ENCODE measurements around the gene AOPEP.
"Not testable (repeated sequence)": the region's sequence is repeated elsewhere in the genome, so short reads cannot be mapped to it uniquely, and the experiment has no call there.

AOPEP gene

DNA sequence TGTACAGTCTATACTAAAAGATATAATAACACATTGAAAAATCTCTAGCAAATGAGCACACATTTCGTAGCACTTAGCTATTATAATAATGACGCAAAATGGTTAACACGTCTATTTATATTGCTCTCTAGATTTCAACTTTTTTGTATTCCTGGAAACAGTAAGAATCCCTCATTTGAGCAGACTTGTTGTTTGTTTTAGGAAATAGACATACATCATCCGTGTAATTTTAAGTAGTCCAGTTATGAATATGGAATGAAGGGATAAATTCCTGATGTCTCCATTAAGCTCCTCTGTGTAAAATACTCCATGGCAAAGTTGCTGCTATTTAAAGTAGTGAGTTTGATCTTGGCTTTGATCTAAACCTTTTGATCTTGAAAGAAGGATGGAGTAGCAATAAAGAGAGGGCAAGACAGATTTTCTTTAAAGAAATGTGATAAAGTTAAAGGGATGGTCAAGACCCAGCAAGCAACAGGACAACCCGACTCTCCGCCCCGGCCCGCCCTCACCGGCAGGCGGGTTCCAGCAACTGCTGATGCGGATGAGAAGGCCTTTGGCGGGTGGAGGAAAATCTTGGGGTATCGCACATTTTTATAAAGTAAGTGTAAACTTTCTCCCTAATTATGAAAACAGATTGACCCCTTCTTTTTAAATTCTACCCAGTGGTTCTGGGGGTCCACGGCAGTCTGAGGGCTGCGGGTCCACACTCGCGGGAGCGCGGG lies 277.4 kb downstream of the AOPEP start:
- peak; percentile 69 for DNase-seq

DNA sequence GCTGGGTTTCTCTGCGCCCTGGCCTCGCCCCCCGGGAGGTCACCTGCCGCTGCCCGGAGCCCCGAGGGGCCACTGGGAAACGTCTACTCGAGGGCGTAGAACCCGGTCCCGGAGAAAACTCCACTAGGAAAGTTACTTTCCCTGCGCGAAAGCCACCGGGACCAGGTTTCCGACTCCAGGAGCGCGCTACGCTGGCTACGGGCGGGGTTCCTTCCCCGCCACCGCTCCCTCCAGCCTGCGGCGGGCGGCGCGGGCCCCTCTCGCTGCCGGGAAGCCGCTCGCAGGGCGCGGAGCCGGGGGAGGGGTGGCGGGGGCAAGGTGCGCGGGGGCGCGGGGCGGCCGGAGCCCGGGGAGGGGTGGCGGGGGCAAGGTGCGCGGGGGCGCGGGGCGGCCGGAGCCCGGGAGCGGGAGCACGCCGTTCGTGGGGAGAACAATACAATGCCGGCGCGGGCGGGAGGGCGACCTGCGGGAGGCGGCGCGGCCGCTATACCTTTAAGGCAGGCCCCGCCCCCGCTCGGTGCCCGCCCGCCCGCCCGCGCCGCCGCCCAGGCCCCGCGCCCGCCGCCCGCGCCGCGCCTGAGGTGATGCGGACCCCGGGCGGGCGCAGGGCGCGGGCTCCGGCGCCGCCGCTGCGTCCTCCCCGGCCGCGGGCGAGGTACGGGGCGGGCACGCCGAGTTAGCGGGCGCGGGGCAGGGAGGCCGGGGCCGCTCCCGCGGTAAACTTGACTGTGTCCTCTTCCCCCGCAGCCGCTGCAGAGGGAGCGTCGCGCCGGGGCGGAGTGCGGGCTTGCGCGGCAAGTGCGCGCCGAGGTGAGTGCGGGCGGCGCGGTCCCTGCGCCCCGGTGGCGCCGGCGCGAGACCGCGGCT lies 278.1 kb downstream of the AOPEP start:
- peak; percentile 60 for DNase-seq

DNA sequence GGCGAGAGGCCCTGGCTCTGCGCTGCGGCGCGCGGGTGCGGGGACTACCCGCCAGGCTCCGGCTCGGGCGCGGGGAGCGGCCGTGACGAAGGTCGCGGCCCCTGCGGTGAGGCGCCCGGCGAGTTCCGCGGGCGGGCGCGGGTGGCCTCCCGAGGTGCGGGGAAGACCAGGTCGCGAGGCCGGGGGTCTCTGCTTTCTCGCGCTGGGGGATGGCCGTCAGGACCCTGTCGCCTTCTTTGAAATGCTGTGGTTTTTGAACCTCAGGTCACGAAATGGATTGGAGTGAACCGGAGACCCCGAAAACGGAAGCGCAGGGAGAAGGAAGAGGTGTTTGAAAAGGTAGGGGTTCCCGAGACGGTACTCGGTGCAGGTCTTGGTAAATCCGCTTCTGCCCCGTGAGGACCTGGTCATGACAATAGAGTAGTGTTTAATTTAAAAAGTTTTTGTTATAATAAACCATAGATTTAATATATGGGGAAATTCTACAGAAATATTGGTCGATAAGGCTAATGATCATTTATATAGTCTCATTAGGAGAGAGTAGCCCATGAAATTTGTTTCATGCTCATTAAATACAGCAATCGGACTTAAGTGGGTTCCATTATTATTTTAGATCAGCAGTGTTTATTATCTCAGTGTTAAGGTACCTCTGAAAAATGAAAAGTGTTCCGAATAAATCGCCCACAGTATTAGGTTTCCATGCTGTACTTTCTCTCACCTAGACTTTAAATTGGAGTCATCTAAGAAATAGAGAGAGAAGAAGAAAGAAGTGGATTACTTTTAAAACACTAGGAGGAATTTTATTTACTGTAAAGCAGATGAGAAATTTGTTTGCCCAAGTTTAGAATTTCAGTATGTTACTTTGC lies 279.0 kb downstream of the AOPEP start:
- no peak for DNase-seq

- no peak for DNase-seq
Measured at GRCh38 chr9:95007226-95007869, 280.8 kb downstream of the AOPEP start.

- no peak for DNase-seq
Measured at GRCh38 chr9:95008151-95008771, 281.8 kb downstream of the AOPEP start.

- DNase-seq: no peak
Measured at GRCh38 chr9:95009459-95009858, 283.0 kb downstream of the AOPEP start.

DNA sequence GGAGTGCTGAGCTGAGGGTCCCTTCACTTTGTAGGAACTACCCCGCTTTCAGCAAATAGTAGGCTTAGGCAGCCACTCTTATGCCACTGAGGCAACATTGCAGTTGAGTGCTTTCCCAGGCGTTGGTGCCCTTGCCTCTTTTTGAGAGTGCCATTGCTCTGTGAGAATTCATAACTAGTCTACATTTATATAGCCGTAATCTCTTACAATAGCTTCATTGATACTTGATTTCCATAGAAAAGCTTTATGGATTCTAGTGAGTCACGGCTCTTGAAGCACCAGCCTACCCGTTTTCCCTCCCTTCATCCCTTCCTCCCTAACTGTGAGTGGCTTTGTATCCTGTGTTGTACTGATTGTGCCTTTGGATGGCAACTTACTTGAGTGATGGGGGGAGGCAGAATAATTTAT lies 283.9 kb downstream of the AOPEP start:
- DNase-seq: no peak

GRCh38 chr9:95012035-95012708 lies 285.7 kb downstream of the AOPEP start:
- DNase-seq: no peak

DNA sequence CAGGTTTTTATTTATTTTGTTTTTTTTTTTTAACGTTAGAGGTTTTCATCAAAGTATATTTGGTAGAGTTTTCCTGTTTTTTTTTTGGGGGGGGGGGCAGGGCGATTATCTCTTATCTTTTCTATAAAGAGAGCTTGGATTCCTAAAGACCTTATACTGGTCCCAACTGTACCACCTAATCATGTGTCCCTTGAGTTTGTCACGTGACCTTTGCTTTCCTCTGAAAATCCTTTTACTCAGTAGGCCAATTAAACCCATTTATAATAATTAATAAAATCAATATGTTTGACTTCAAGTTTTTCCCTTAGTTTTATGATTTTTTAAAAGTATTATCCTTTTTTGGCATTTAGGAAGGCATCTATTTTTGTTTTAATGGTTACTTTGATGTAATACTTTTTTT lies 286.4 kb downstream of the AOPEP start:
- DNase-seq: no peak

GRCh38 chr9:95014917-95015316 lies 288.4 kb downstream of the AOPEP start:
- no peak for DNase-seq

DNA sequence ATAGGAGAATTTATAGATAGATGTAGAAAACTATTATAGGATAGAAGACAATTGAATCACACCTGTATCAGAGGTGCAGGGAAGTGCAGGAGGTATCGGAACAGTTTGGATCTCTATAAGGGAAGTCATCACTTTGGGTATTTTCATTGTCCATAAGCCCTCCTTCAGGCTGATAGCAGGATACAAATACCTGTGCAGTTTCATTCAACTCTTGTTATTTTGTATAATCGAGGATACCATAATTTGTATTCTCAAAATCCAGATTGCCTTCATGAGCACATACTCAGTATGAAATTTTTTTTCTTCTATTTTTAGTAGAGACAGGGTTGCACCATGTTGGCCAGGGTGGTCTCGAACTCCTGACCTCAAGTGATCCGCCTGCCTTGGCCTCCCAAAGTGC lies 289.1 kb downstream of the AOPEP start:
- DNase-seq: no peak

DNA sequence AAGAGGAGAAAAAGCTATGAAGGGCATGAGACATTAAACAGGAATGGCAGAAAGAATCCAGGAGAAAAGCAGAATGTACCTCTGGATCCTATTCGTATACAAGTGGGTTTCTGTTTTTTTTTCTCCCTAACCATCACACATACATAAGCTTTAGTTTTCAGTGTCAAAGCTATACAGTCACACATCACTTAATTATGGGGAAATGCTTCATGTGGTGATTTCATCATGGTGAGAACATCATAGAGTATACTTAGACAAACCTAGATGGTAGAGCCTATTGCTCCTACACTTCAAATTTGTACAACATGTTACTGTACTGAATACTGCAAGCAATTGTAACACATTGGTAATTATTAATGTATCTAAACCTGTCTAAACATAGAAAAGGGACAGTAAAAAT lies 290.6 kb downstream of the AOPEP start:
- DNase-seq: no peak

DNA sequence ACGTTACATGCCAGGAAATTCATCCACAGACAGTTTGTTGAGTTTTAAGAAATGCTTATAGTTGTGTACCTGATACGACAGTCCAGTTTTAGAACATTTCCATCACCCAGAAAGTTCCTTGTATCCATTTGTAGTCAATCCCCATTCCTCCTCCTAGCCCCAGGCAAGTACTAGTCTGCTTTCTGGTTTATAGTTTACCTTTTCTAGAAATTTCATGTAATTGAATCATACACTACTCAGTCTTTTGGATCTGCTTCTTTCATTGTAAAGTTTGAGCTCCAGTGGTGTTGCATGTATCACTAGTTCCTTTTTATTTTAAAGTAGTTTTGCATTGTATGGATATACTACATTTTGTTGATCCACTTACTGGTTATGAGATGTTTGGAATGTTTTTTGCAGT lies 291.2 kb downstream of the AOPEP start:
- no peak for DNase-seq

DNA sequence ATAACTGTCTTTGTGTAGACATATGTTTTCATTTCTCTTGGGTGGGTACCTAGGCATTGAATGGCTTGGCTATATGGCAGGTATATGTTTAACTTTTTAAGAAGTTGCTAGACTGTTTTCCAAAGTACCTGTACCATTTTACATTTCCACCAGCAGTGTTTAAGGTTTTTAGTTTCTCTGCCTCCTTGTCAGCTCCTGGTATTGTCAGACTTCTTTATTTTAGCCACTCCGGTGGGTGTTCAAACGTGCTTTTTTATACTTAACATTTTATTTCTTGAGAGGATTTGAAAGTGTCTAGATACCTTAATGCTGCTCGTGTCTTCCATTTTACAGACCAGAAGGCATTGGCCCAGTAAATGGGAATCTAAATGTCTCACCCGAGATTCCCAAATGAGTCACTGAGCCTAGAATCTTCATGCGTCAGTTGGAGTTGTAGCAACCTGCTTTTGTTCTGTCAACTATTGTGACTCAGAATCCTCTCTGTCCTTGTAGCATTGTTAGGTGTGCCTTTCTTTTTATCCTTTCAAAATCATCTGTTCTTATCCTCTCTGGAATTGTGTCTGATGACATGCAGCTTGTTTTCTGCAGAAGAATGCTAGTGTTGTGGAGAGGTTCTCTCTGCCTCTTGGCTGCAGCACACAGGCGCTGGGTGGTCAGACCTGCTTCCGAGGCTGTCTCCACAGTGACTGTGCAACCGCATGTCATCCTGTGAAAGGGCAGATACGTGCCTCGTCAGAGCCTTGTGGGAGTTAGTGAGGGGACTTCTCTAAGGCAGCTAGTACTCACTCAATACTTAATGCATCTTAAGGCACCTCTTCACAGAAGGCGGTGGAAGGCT lies 291.8 kb downstream of the AOPEP start:
- peak; percentile 88 for DNase-seq

GRCh38 chr9:95020644-95021043 lies 294.1 kb downstream of the AOPEP start:
- DNase-seq: not testable (repeated sequence)

DNA sequence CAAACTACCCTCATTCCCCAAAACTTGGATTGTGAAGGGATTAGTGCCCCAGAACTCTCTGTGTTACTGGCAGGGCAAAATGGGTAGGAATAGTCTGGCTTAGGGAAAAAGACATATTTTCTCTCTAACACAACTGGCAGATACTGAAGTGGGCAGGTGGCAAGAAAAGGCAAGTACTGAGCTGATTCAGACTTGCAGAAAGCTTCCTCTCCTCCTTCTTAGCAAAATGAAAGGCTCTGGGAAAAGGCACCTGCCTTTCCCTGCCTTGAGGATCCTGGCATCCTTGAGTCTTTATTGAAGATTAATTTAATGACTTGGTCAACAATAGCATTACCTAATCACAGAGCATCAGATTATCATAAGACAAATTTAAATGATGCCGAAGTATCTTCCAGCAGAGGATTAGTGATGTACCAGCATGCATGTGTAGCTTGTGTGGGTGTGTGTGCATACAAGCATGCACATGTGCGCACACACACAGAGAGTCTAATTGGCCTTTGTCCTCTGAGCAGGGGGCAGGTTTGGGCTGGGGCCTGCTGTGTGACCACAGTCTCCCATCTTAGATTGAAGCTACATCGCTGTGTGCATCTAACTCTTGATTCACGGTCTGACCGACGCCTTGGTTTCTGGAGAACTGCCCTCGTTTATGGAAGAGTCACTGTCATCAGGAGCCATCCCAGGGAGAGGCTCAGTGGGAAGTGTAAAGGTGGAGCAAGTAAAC lies 294.8 kb downstream of the AOPEP start:
- DNase-seq: no peak

- no peak for DNase-seq
Measured at GRCh38 chr9:95022657-95023056, 296.2 kb downstream of the AOPEP start.

- DNase-seq: no peak
Measured at GRCh38 chr9:95023217-95024003, 296.9 kb downstream of the AOPEP start.

GRCh38 chr9:95024097-95024671 lies 297.7 kb downstream of the AOPEP start:
- no peak for DNase-seq

Data from islet precursor cell (in vitro differentiated cells).